ENCODE measurements around the gene CNTN1.

The CNTN1 gene

DNA sequence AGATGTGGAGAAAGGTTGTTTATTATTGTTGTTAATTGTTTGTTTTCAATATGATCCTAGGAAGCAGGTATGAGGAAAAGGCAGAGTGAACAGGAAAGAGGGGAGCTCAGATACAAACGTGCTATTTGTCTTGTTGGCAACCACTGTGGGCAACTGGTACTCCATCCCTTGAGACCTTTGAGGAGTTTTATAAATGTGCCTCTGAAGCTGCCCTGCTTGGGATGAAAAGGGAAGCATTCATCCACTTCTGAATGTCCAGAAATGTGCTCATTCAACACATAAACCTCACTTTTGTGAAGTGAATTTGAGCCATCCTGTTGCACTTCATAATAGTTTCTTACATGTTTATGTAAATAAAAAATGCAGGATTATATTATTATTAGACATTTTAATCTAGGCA lies 331.6 kb downstream of the CNTN1 start:
- TF ChIP-seq REST (IDR thresholded peaks at IDR 0.05; ENCODE audit: insufficient read depth in 1 of 2, low read depth in 2 of 2, low read length in 2 of 2) (no peak), POLR2AphosphoS5 (IDR thresholded peaks at IDR 0.05; ENCODE audit: low read depth, low read length) (no peak), FOXP2 (optimal IDR thresholded peaks at IDR 0.05; ENCODE audit: borderline replicate concordance, extremely low read depth, extremely low read length, insufficient read depth) (no peak), SIN3A (IDR thresholded peaks at IDR 0.05; ENCODE audit: borderline replicate concordance, insufficient read depth, low read length) (no peak), TAF1 (IDR thresholded peaks at IDR 0.05; ENCODE audit: borderline replicate concordance, insufficient read depth, low read length) (no peak)

DNA sequence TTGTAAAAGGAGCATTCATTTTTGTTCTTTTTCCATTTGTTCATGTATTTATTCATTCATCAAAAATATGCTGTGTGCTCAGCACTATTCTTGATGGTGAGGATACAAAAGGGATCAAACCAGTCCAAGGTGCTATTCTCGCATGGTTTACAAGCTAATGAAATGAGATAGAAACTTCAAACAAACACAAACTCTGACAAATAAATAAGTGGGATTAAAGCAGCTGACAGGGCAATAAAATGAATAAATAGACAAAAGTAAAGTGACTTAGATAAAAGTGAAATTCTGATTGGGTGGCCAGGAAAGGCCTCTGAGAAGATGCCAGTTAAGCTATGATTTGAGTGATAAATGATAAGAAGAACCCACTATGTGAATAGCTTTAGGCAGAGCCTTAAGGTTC lies 333.9 kb downstream of the CNTN1 start:
- TF ChIP-seq REST (IDR thresholded peaks at IDR 0.05; ENCODE audit: insufficient read depth in 1 of 2, low read depth in 2 of 2, low read length in 2 of 2) (no peak), SIN3A (IDR thresholded peaks at IDR 0.05; ENCODE audit: borderline replicate concordance, insufficient read depth, low read length) (no peak), FOXP2 (optimal IDR thresholded peaks at IDR 0.05; ENCODE audit: borderline replicate concordance, extremely low read depth, extremely low read length, insufficient read depth) (no peak), TAF1 (IDR thresholded peaks at IDR 0.05; ENCODE audit: borderline replicate concordance, insufficient read depth, low read length) (no peak), POLR2AphosphoS5 (IDR thresholded peaks at IDR 0.05; ENCODE audit: low read depth, low read length) (no peak)

GRCh38 chr12:41032386-41032785 lies 340.1 kb downstream of the CNTN1 start:
- TF ChIP-seq SIN3A (IDR thresholded peaks at IDR 0.05; ENCODE audit: borderline replicate concordance, insufficient read depth, low read length) (no peak), TAF1 (IDR thresholded peaks at IDR 0.05; ENCODE audit: borderline replicate concordance, insufficient read depth, low read length) (no peak), FOXP2 (optimal IDR thresholded peaks at IDR 0.05; ENCODE audit: borderline replicate concordance, extremely low read depth, extremely low read length, insufficient read depth) (no peak), POLR2AphosphoS5 (IDR thresholded peaks at IDR 0.05; ENCODE audit: low read depth, low read length) (no peak), REST (IDR thresholded peaks at IDR 0.05; ENCODE audit: insufficient read depth in 1 of 2, low read depth in 2 of 2, low read length in 2 of 2) (no peak)

DNA sequence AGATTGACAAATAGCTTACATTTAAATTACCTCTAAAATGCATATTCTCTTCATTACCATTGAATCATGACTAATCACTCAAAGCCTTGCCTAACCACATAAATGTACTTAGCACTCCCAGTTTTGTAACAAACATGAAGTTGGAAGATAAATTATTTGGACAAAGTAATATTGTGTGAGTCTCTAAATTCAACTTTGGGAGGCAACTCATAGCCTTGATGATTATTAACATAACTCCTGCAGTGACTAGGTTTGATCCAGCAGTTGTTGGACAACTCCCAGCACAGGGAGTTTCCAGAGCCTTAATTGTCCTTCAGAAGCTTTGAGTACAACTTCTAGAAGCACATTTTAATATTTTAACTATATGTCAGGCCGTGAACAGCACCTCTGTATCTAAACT lies 342.4 kb downstream of the CNTN1 start:
- TF ChIP-seq POLR2AphosphoS5 (IDR thresholded peaks at IDR 0.05; ENCODE audit: low read depth, low read length) (no peak), FOXP2 (optimal IDR thresholded peaks at IDR 0.05; ENCODE audit: borderline replicate concordance, extremely low read depth, extremely low read length, insufficient read depth) (no peak), TAF1 (IDR thresholded peaks at IDR 0.05; ENCODE audit: borderline replicate concordance, insufficient read depth, low read length) (no peak), SIN3A (IDR thresholded peaks at IDR 0.05; ENCODE audit: borderline replicate concordance, insufficient read depth, low read length) (no peak), REST (IDR thresholded peaks at IDR 0.05; ENCODE audit: insufficient read depth in 1 of 2, low read depth in 2 of 2, low read length in 2 of 2) (no peak)

DNA sequence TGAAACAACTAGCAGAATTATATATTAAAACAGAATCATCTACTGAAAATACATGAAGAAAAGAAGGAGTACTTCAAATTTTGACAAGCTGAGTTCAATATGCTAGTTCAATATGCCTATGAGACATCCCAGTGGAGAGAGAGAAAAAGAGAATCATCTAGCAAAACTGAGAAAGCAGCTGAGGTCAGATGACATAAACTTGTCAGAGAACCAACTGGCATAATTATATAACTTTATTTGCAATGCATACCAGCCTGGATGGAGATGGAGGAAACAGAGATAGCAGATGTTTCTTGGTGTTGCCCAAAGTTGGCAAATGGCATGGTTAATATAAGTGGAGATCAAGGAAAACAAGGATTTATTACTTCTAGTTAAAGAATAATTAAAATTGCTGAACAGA lies 347.2 kb downstream of the CNTN1 start:
- no peak for TF ChIP-seq FOXP2 (optimal IDR thresholded peaks at IDR 0.05; ENCODE audit: borderline replicate concordance, extremely low read depth, extremely low read length, insufficient read depth)
- TF ChIP-seq REST (IDR thresholded peaks at IDR 0.05; ENCODE audit: insufficient read depth in 1 of 2, low read depth in 2 of 2, low read length in 2 of 2), result no peak
- TF ChIP-seq POLR2AphosphoS5 (IDR thresholded peaks at IDR 0.05; ENCODE audit: low read depth, low read length), result no peak
- no peak for TF ChIP-seq SIN3A (IDR thresholded peaks at IDR 0.05; ENCODE audit: borderline replicate concordance, insufficient read depth, low read length)

Data from PFSK-1 (cell line).